NCI-H345 (cell line): ENCODE results near the gene TIMM44.
A peak's percentile ranks its signal among the peaks of the same experiment; 100 is the strongest.
"Not testable (repeated sequence)": the region's sequence is repeated elsewhere in the genome, so short reads cannot be mapped to it uniquely, and the experiment has no call there.

Source experiments
- DNase-seq: peaks from one replicate; lab custom pipeline; 2025; lab: John Stamatoyannopoulos, UW

TIMM44 gene

DNA sequence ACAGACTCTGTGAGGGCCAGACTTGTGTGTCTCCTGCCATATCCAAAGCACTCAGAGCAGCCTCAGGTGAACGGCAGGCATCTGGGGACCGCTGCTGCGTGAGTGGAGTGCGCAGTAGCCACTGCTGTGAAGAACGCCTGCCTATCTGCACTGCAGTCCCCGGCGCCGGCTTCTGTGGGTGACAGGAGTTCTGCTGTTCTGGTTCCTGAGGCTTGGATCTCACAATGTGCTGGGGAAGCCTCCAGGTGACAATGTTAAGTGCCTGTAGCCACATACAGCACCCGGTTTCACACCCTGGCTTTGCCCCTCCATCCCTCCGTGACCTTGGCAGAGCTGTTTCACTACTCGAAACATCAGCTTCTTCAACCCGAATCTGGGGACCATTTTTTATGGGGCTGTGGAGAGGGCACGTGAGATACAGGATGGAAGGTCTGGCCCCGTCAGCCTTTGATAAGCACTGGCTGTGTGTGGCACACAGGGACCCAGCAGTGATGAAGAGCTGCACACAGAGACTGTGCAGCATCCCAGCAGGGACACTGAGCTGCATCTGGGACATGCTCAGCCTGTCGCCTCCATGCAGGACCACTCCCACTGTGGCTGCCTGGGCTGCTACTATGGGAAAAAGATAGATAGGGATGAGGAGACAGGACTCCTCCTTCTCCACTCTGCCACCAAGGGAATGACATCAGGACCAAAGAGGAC lies 33.7 kb upstream of the TIMM44 start:
- no peak for DNase-seq

DNA sequence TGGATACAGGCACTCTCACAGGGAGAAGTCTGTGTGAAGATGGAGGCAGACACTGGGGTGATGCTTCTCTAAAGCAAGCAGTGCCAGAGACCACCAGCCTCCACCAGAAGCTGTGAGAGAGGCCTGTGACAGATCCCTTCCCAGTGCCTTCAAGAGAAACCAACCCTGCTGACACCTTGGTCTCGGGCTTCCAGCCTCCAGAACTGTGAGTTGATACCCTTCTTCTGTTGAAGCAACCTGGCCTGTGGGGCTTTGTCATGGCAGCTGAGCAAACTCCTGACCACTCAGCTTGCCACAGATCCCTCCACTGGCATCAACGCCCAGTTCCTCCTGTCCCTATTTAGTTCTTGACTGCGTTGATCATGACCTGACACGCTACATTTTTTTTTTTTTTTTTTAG lies 33.0 kb upstream of the TIMM44 start:
- no peak for DNase-seq

DNA sequence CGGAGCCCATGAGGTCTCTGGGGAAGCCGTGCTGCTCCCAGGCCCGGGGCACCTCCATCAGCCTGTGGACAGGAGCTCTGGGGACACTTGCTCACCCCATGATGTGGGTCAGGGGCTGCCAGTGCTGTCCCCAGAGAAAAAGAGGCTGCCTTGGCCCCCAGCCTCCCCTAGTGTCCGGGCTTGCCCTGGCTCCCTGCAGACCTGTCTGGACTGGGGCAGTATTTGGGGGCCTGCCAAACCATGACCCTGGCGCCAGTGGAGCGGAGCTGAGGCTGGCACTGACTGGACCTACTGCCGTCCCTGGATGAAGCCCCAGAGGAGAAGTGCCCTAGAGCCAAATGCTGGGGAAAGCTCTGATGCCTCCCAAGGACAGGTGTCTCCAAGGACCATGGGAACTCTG lies 31.6 kb upstream of the TIMM44 start:
- no peak for DNase-seq

DNA sequence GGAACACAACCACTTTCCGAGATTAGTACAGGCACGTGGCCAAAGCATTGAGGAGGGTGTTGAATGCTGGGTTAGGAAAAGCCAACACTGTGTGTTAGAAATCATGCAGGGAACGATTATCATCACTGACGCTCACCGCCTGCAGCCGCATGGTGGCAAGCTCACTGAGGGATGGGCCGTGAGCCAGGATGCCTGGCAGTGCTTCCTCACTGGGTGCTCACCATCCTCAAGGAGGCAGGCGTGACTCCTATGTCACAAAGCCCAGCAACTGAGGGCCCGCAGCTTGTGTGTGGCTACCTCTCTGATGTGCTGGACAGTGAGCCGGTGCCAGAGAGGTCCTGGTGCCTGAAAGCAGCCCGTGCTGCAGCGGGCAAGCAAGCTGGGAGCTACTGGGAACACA lies 30.4 kb upstream of the TIMM44 start:
- DNase-seq: no peak

DNA sequence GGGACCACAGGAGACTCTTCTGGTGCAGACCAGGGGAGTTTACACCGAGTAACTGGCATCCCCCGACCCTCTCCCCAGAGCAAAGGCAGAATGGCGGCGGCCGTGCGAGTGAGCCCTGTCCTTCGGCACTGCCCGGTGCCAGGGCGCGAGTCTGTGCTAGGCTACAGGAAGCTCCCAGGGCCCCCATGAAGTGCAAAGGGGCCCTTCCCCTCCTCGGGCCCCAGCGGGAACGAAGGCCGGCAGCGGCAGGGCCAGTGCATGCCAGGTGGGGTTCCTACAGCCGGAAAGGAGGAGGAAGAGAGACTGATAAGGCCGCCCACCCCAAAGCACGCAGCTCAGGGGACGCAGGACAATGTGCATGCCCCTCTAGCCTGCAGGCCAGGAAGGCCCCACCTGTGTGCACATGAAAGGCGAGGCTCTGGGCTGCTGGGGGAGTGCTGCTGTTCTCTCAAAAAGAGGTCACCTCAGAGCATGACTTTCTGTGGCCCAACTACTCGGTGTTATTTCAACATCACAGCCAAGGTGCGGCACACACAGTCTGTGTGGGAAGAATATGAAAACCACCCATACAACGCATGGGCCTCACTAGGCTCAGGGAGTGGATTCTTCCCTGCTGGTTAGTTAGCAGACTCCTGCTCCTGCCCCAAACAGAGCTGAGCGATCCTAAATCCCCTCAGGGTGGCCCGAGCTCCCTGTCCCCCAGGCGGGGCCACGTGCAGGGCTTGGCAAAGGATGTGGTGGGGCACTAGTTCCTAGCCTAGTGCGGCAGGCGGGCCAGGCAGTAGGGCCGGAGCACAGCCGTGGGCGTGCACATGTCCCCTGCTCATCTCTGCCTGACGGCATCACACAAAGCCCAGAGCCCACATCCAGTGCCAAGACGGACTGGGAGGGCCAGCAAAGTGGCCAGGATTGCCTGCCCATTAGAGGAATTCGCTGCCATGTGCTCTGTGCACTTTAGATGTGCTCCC lies 28.4 kb upstream of the TIMM44 start:
- DNase-seq: no peak

DNA sequence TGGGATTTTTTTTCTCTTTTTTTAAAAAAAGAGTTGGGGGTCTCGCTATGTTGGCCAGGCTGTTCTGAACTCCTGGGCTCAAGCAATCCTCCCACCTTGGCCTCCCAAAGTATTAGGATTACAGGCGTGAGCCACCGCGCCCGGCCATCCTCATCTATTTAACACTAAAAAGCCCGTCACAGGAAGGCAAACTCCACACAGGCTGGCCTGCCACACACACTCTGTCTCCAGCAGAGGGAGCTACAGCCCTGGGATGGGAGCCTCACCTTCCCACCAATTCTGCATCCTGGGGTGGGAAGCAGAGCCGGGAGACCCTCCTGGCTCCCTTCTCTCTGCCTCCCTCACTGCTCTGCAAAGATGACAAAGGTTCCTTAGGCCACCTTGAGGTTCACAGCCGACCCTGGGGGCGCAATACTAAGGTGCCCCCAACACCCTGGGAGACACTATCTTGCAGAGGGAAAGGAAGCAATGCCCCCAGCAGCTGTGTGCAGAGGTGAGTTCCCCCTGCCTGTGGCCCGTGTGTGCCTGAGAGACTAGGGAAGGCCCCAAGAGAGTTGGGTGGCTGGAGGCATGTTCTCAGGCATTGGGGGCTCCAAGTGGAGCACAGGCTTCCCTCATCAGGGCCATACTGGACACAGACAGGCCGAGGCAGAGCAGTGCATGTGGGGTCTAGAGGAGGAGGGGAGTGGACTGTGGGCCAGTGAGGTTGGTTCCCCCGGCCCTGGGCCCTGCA lies 27.4 kb upstream of the TIMM44 start:
- peak; percentile 5 for DNase-seq

DNA sequence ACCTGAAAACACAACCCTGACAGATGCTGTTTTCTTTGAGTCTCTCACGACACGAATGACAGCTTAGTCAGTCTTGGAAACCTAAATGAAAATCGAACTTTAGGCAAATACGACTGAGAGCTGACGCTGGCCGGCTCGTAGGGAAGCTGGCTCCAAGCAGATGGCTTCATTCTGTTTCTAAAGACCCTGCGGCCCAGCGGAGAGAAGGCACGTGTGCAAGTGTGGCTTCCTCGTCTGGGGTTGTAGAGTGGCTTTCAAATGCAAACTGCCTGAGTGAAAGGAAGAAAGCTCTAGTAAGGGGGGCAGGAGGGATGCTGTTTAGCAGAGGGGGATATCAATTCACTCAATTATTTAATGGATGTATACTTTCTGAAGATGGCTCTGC lies 26.1 kb upstream of the TIMM44 start:
- no peak for DNase-seq

DNA sequence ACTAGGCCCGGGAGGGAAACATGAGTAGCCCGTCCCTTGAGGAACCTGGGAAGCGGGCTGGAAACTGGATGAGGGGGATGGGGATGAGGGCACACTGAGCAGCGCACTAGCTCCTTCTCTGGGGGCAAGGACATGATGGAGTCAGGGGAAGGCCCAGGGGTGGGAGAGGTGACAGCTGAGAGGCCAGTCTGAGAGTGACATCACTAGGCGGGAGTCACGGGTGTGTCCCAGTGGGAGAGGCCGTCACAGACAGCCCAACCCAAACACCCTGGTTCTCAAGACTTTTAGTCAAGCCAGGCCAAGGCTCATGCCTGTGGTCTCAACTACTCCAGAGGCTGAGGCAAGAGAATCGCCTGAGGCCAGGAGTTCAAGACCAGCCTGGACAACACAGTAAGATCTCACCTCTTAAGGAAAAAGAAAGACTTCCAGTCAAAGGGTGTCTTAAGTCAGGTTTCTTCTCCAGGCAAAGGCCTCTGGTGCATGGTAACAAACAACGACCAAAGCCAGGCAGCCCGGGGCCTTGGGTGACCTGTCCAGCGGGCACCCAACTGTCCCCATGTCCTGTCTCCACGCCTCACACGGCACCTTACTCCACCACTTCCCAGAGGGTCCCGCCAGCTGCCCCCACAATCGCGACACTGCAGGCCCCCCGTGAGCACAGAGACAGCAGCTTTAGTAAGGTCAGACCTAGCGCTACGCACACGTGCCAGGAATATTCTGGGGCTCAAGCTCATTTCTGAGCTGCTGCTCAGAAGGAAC lies 25.5 kb upstream of the TIMM44 start:
- DNase-seq: no peak

DNA sequence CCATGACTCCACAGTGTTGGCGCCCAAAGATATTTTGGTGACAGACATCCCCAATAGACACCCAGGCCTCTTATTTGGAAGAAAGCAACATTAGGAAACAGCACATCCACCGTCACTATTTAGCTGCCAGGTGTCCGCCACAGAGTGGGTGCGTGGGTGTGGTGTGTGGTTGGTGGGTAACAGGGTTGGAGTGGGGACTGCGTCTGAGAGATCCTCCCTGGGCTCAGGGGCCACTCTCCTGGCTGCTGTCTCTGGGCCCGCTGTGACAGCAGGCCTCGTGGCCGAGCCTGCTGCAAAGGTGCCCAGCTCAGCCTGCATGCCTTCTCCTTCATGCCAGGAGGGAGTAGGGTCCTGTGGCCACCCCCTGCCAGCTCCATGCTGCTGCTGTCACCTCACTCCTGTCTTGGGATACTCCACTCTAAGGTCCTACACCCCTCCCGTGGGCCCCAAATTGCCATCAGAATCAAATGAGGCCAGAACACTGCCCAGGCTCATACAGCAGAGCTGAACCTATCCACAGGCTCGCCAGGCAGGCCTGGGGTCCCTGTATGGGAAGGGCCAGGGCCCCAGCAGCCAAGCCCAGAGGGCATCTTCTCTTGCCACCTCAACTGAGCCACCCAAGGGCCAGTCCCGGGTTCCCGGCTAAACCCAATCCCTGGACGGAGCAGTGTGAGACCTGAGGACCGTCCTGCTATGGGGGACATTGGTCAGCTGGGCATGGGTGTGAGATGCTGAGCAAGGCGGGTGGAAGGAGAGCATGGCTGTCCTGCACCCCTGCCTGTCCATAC lies 24.7 kb upstream of the TIMM44 start:
- DNase-seq: no peak

DNA sequence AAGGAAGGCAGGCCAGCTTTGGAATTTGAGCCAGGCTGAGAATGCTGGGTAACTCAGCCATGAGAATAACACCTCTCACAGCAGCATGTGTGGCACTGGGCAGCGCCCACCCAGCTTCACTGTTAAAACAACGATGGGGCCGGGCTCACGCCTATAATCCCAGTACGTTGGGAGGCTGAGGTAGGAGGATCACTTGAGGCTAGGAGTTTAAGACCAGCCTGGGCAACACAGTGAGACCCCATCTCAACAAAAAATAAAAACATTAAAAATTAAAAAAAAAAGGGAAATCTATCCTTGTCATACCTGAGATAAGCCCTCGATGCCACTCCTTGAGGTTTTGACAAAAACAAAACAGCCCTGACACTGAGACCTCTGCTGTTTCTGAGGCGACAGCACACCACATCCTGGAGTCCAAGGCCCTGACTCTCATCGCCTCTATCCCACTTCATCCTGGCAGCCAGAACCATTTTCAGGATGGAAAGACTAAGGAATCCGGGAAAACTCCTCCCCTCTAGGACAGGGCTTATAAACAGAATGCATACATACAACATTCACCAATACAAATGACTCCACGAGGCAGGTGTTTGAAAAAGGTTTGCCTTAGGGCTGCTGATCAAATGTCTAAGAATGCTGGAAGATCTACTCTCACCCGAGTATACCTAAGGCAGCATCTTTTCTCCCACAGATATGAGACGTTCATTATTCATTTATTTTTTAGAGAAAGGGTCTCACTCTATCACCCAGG lies 22.6 kb upstream of the TIMM44 start:
- DNase-seq: no peak

DNA sequence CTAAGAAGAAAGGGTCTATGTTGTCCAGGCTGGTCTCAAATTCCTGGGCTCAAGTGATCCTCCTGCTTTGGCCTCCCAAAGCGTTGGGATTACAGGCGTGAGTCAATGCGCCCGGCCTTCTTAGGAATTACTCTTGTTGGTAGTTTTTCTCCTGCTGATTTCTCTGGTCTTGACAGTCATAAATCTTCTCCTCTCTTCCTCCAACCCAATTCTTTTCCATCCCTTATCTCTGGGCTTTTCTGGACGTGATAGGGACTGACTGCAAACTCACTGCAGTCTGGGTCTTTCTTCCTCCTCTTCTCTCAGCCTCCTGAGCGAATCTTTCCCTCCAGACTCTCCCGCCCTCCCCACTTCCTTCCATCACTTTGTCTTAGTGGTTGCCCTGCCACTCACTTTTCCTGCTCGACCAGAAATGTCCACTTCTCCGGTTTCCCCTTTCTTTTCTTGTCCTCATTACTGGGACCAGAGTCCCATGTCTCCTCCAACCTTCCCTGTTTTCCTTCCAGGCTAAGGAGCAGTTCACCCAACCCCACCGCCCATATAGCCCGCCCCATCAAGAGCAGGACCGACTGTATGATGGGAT lies 21.9 kb upstream of the TIMM44 start:
- no peak for DNase-seq

DNA sequence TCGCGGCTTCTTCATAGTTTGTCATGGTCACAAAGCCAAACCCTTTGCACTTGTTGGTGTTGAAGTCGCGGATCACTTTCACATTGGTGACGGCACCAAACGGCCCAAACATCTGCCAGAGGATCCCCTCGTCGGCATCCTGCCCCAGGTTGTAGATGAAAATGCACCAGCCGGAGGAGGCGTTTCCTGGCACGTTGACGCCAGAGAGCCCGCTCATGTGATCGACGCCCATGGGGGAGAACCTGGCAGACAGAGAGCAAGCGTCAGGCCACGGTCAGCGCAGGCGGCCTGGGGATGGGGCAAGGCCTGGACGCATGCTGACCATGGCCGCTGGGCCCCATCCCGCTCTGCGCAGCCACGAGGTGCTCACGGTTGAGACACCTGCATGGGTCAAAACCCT lies 20.1 kb upstream of the TIMM44 start:
- no peak for DNase-seq

DNA sequence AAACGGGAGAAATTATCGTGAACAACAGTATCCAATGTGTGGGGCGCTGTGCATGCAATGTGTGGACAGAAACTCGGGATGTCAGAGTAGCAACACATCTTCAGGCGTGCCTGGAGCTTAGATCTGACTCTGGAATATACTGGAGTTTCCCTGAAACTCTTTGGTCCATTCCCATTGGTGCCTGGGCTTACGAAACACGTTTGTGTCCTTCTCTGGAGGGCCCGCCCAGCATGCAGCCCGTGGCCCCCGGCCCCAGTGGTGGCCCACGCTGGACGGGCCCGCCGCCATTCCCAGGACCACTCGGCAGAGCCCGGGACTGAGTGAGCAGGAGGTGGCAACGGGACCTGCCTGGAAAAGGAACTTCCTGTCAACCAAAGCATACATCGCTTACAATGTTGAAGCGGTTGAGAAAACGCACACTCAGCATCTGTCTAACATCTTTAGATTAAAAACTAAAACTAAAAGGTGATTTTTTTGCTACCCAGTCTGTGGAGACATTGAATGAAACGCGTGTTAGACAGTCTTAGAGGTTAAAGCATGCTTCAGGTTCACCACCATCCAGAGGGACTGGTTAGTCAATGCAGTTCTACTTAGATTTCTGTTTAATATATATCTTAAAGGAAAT lies 19.3 kb upstream of the TIMM44 start:
- DNase-seq: no peak

DNA sequence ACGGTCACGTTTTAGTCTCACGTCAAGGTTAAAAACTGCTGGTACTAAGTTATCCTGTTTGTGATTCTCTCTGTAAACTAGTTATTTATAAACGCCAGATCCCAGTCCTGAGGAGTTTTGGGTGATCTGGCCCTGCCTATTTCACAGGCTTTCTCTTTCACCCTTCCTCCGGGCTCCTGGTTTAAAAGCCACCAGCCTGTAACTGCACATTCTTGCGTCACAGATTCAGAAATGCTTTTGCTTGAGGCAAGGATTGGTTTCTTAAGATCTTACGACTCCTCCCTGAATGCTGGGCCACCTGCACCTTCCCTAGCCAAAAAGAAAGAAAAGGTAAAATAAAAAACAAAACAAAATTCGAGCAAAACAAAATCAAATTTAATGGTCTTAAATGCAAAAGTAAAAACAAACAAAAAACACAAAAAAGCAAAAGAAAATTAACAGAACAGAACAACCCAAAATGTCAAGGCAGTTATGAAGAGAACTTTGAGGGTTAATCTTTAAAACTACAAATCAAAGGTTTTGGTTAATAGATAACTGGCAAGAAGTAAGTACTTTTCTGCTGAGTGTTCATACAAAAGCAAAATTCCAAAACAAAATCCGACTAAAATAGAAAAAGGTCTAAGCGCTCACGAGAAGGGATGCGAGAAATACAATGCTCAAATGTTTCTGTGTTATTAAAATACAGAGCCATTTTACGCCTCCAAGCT lies 18.6 kb upstream of the TIMM44 start:
- DNase-seq: no peak

DNA sequence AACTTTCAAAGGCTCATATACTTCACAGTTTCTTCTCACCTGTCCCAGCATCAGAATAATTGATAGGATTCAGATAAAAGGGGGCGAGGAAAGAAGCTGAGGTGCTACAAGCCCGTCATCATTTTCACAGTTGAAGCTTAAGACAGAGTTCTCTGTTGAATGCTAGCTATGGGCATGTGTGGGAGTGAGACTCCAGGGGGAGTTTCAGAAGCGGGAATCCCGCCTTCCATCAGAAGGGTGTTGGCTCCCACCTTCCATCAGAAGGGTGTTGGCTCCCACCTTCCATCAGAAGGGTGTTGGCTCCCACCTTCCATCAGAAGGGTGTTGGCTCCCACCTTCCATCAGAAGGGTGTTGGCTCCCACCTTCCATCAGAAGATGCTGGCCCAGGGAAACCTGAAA lies 17.6 kb upstream of the TIMM44 start:
- not testable (repeated sequence) for DNase-seq

DNA sequence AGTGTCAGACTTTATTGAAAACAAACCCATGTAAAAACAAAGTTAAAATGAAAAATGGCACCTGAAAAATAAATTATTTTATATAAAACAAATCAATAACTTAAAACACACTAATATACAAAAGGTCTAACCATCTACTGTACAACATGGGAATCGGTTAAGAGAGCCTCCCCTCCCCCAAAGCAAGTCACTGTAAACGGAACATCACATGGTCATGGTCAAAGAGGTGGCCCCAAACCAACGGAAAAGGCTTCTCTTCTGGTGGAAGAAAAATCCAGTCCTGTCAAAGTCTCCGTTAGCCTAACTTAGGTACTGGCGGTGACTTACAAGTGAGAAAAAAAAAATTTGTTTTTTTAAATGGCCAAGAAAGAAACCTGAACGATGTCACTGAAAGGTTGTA lies 15.7 kb upstream of the TIMM44 start:
- no peak for DNase-seq

DNA sequence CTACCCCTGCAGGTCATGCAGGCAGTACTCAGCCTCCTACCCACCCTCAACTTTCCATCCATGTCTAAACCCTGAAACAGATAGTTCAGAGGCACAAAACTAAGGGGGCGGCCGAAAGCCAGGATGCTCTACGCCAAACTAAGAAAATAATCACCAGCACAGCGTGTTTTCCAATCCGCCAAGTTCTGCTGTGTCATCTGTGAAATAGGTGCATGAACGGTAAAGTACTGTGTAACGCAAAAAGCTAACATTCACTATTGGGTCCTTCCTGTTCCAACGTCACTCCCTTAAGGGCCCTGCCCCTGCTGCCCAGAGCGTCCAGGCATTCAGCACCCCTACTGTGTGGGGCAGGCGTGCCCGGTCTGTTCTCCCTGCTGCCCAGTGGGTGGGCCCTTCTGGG lies 12.2 kb upstream of the TIMM44 start:
- no peak for DNase-seq

DNA sequence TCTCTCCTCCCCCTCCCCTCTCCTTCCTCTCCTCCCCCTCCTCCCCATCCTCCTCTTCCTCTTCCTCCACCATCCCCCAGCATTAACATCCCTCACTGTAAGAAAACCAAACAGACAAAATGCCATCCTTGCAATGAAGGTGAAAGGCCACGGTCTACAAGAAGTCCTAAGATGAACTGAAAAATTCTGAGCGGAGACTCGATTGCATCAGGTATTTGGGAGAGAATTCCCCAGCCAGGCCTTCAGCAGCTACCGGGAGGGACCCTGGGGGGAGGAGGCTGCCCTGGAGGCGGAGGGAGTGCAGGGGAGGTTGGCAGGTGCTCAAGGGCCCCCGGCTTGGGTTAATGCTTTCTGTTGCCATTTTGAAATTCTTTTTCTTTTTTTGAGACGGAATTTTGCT lies 10.1 kb upstream of the TIMM44 start:
- no peak for DNase-seq

DNA sequence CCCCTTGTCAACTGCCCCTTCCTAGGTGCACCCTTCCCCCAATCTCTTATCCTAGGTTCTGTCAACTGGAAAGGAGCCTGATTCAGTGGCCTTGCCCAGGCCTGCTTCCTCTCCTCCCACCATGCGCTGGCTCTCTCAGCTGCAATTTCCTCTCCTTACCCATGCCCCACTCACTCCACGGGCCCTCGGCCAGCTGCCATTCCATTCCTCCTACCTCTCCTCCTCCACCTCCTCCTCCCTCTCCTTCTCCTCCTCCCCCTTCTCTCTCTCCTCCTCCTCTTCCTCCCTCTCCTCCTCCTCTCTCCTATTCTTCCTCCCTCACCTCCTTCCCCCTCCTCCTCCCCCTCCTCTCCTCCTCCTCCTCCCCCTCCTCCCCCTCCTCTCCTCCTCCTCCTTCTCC lies 9.6 kb upstream of the TIMM44 start:
- DNase-seq: no peak
